Activated T-helper 1 cell treated with anti-CD3 and anti-CD28 coated beads, Interleukin-12 subunit alpha, Interleukin-12 subunit beta, Interleukin-2, Interleukin-4 antibody, amounts not matched to agents 30 ng/mL and 10 ng/mL and 1 ng/mL, durations not matched to agents 14 hours and 24 hours and 36 hours (primary cell): ENCODE measurements around the gene FBXO39. TPM values are rescaled to one million over a fixed set of nuclear protein-coding genes. Genes with fewer than 3 reads are reported as not detected.
"Not testable (repeated sequence)": the region's sequence is repeated elsewhere in the genome, so short reads cannot be mapped to it uniquely, and the experiment has no call there.

ENCODE experiments used
- DNase-seq: peaks from one replicate; pipeline ENCODE4 v3.0.0; 2021; ENCODE audit warnings: low spot score
- H3K27ac Mint-ChIP-seq: one replicate; pipeline ENCODE4 v1.8.0; 2021; ENCODE audit warnings: mild to moderate bottlenecking, mixed read lengths
- H3K27me3 Mint-ChIP-seq: one replicate; pipeline ENCODE4 v1.8.0; 2022; ENCODE audit warnings: mild to moderate bottlenecking, moderate library complexity, mixed read lengths; ENCODE audit not compliant: insufficient read depth
- H3K36me3 Mint-ChIP-seq: one replicate; pipeline ENCODE4 v1.8.0; 2021; ENCODE audit warnings: low read depth, mixed read lengths
- H3K4me1 Mint-ChIP-seq: one replicate; pipeline ENCODE4 v1.8.0; 2021; ENCODE audit warnings: low read depth, mixed read lengths
- H3K4me3 Mint-ChIP-seq: one replicate; pipeline ENCODE4 v1.8.0; 2021; ENCODE audit warnings: mild to moderate bottlenecking, moderate library complexity, mixed read lengths
- H3K9me3 Mint-ChIP-seq: one replicate; pipeline ENCODE4 v1.8.0; 2021; ENCODE audit warnings: mixed read lengths
- intact Hi-C: fragments of 100-400 bp; cut with micrococcal nuclease; formaldehyde crosslinking; loops from one replicate; pipeline ENCODE4 v1.15.1; 2024
- total RNA-seq: library from RNA; stranded (reverse); gene quantifications from 2 replicates; pipeline ENCODE4 v1.2.3, GENCODE V29; 2022

Gene FBXO39
- total RNA-seq, 1 donor from 2014 or later, result not detected

GRCh38 chr17:6761779-6762178 is 14.2 kb upstream of the FBXO39 start:
- Mint-ChIP-seq H3K36me3 (peaks cover 85% of the 10 kb centered on the region), H3K27me3 (no peaks in the 10 kb centered on the region), H3K4me3 (no peak overlapping the region), H3K27ac (no peak overlapping the region), H3K4me1 (peaks cover 80% of the 10 kb centered on the region), H3K9me3 (peaks cover 15% of the 10 kb centered on the region)
- no peak for DNase-seq
- intact Hi-C loops, result no loop called here

GRCh38 chr17:6768447-6768846 is 7.6 kb upstream of the FBXO39 start:
- intact Hi-C loops, result no loop called here
- Mint-ChIP-seq H3K36me3 (peaks cover 95% of the 10 kb centered on the region), H3K27me3 (no peaks in the 10 kb centered on the region), H3K27ac (no peak overlapping the region), H3K9me3 (peaks cover 67% of the 10 kb centered on the region), H3K4me1 (peaks cover 31% of the 10 kb centered on the region), H3K4me3 (no peak overlapping the region)
- no peak for DNase-seq

- H3K27me3 Mint-ChIP-seq, result no peaks in the 10 kb centered on the region
- intact Hi-C loops, result no loop called here
- H3K4me3 Mint-ChIP-seq, result no peak overlapping the region
- peaks cover 69% of the 10 kb centered on the region for H3K9me3 Mint-ChIP-seq
- no peaks in the 10 kb centered on the region for H3K4me1 Mint-ChIP-seq
- no peak overlapping the region for H3K27ac Mint-ChIP-seq
- H3K36me3 Mint-ChIP-seq, result peaks cover 83% of the 10 kb centered on the region
- no peak for DNase-seq
Observed at GRCh38 chr17:6772016-6772415, 4.0 kb upstream of the FBXO39 start.

GRCh38 chr17:6774906-6775305 is 1.1 kb upstream of the FBXO39 start:
- H3K4me3 Mint-ChIP-seq, H3K4me1 Mint-ChIP-seq, H3K27ac Mint-ChIP-seq, intact Hi-C loops, DNase-seq, H3K27me3 Mint-ChIP-seq: not testable (repeated sequence)
- Mint-ChIP-seq H3K9me3 (peaks cover 65% of the 10 kb centered on the region), H3K36me3 (peaks cover 72% of the 10 kb centered on the region)

- intact Hi-C loops, result no loop called here
- no peak overlapping the region for H3K4me3 Mint-ChIP-seq
- H3K36me3 Mint-ChIP-seq, result peaks cover 38% of the 10 kb centered on the region
- DNase-seq, result no peak
- peaks cover 71% of the 10 kb centered on the region for H3K9me3 Mint-ChIP-seq
- H3K4me1 Mint-ChIP-seq, result no peaks in the 10 kb centered on the region
- H3K27ac Mint-ChIP-seq, result no peak overlapping the region
- H3K27me3 Mint-ChIP-seq, result no peaks in the 10 kb centered on the region
Observed at GRCh38 chr17:6779411-6779810, 3.4 kb downstream of the FBXO39 start.

GRCh38 chr17:6780001-6780400 is 4.0 kb downstream of the FBXO39 start:
- Mint-ChIP-seq H3K36me3 (peaks cover 33% of the 10 kb centered on the region), H3K27me3 (no peaks in the 10 kb centered on the region), H3K4me3 (no peak overlapping the region), H3K27ac (no peak overlapping the region), H3K4me1 (no peaks in the 10 kb centered on the region), H3K9me3 (peaks cover 74% of the 10 kb centered on the region)
- no peak for DNase-seq
- intact Hi-C loops, result no loop called here

GRCh38 chr17:6780886-6781285 is 4.9 kb downstream of the FBXO39 start:
- no peak overlapping the region for H3K27ac Mint-ChIP-seq
- DNase-seq, result no peak
- peaks cover 3% of the 10 kb centered on the region for H3K27me3 Mint-ChIP-seq
- H3K4me3 Mint-ChIP-seq, result no peak overlapping the region
- H3K9me3 Mint-ChIP-seq, result peaks cover 83% of the 10 kb centered on the region
- no peaks in the 10 kb centered on the region for H3K4me1 Mint-ChIP-seq
- peaks cover 33% of the 10 kb centered on the region for H3K36me3 Mint-ChIP-seq
- intact Hi-C loops, result no loop called here

GRCh38 chr17:6782244-6782643 is 6.2 kb downstream of the FBXO39 start:
- no peaks in the 10 kb centered on the region for H3K4me1 Mint-ChIP-seq
- no peak for DNase-seq
- peaks cover 11% of the 10 kb centered on the region for H3K27me3 Mint-ChIP-seq
- peaks cover 30% of the 10 kb centered on the region for H3K36me3 Mint-ChIP-seq
- peaks cover 87% of the 10 kb centered on the region for H3K9me3 Mint-ChIP-seq
- no peak overlapping the region for H3K27ac Mint-ChIP-seq
- intact Hi-C loops, result no loop called here
- no peak overlapping the region for H3K4me3 Mint-ChIP-seq

GRCh38 chr17:6786618-6787017 is 10.6 kb downstream of the FBXO39 start:
- H3K36me3 Mint-ChIP-seq, result peaks cover 9% of the 10 kb centered on the region
- H3K27me3 Mint-ChIP-seq, result peaks cover 24% of the 10 kb centered on the region
- H3K9me3 Mint-ChIP-seq, result peaks cover 59% of the 10 kb centered on the region
- intact Hi-C loops, result no loop called here
- no peak overlapping the region for H3K27ac Mint-ChIP-seq
- DNase-seq, result no peak
- H3K4me3 Mint-ChIP-seq, result no peak overlapping the region
- no peaks in the 10 kb centered on the region for H3K4me1 Mint-ChIP-seq

GRCh38 chr17:6787081-6787693 is 11.2 kb downstream of the FBXO39 start:
- Mint-ChIP-seq H3K4me1 (no peaks in the 10 kb centered on the region), H3K9me3 (peaks cover 53% of the 10 kb centered on the region), H3K36me3 (peaks cover 6% of the 10 kb centered on the region), H3K4me3 (no peak overlapping the region), H3K27ac (no peak overlapping the region), H3K27me3 (peaks cover 25% of the 10 kb centered on the region)
- no peak for DNase-seq
- intact Hi-C loops, result no loop called here

GRCh38 chr17:6789146-6789545 is 13.1 kb downstream of the FBXO39 start:
- no peak overlapping the region for H3K4me3 Mint-ChIP-seq
- peaks cover 6% of the 10 kb centered on the region for H3K4me1 Mint-ChIP-seq
- peaks cover 6% of the 10 kb centered on the region for H3K36me3 Mint-ChIP-seq
- H3K9me3 Mint-ChIP-seq, result peaks cover 36% of the 10 kb centered on the region
- no peak for DNase-seq
- peaks cover 28% of the 10 kb centered on the region for H3K27me3 Mint-ChIP-seq
- intact Hi-C loops, result no loop called here
- no peak overlapping the region for H3K27ac Mint-ChIP-seq

- peaks cover 6% of the 10 kb centered on the region for H3K4me1 Mint-ChIP-seq
- H3K27ac Mint-ChIP-seq, result no peak overlapping the region
- H3K4me3 Mint-ChIP-seq, result no peak overlapping the region
- H3K36me3 Mint-ChIP-seq, result no peaks in the 10 kb centered on the region
- H3K27me3 Mint-ChIP-seq, result peaks cover 19% of the 10 kb centered on the region
- intact Hi-C loops, result no loop called here
- no peak for DNase-seq
- no peaks in the 10 kb centered on the region for H3K9me3 Mint-ChIP-seq
Observed at GRCh38 chr17:6793748-6794493, 17.9 kb downstream of the FBXO39 start.

- H3K4me3 Mint-ChIP-seq, result no peak overlapping the region
- no peaks in the 10 kb centered on the region for H3K36me3 Mint-ChIP-seq
- H3K4me1 Mint-ChIP-seq, result peaks cover 6% of the 10 kb centered on the region
- no peak overlapping the region for H3K27ac Mint-ChIP-seq
- DNase-seq, result no peak
- H3K27me3 Mint-ChIP-seq, result peaks cover 14% of the 10 kb centered on the region
- H3K9me3 Mint-ChIP-seq, result no peaks in the 10 kb centered on the region
- intact Hi-C loops, result no loop called here
Observed at GRCh38 chr17:6796017-6796886, 20.2 kb downstream of the FBXO39 start.
